HL-60 (cell line): ENCODE results near the gene FOXD2.

Experiments
- GABPA ChIP-seq: IDR thresholded peaks from 2 replicates; pipeline ENCODE4 v1.6.1; 2012; ENCODE audit warnings: low read depth
- POLR2AphosphoS5 ChIP-seq: IDR thresholded peaks from 2 replicates; pipeline ENCODE4 v1.6.1; 2012; ENCODE audit warnings: low read depth
- REST ChIP-seq: IDR thresholded peaks from 2 replicates; pipeline ENCODE4 v1.6.1; 2012; ENCODE audit warnings: low read depth; ENCODE audit not compliant: insufficient replicate concordance
- SPI1 ChIP-seq: IDR thresholded peaks from 2 replicates; pipeline ENCODE4 v1.6.1; 2012; ENCODE audit warnings: low read depth, mild to moderate bottlenecking, borderline replicate concordance
- TF ChIP-seq, protein P1 (sequence below): IDR thresholded peaks from one replicate; pipeline ENCODE4 v1.5.1; 2011; ENCODE audit warnings: low read length, control low read depth, inconsistent platforms; ENCODE audit not compliant: insufficient read depth

DNA sequence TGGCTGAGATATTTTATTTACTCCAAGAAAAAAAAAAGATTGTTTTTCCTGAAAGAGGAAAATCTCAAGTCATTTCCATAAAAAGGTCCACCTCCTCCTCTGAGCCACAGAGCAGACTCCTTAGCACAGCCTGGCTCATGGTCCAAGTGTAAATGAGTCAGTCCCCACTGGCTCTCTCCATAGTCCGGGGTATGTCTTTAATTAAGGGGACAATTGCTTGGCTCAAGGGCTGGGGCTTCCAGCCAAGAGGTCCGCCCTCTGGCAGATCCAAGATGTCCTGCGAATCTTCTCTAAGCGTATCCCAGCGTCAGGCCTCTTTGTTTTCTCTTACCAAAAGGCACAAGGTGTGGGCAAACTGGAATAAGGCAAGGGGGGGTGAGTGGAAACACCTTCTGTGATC is 33.3 kb downstream of the FOXD2 start:
- TF ChIP-seq, protein P1, sequence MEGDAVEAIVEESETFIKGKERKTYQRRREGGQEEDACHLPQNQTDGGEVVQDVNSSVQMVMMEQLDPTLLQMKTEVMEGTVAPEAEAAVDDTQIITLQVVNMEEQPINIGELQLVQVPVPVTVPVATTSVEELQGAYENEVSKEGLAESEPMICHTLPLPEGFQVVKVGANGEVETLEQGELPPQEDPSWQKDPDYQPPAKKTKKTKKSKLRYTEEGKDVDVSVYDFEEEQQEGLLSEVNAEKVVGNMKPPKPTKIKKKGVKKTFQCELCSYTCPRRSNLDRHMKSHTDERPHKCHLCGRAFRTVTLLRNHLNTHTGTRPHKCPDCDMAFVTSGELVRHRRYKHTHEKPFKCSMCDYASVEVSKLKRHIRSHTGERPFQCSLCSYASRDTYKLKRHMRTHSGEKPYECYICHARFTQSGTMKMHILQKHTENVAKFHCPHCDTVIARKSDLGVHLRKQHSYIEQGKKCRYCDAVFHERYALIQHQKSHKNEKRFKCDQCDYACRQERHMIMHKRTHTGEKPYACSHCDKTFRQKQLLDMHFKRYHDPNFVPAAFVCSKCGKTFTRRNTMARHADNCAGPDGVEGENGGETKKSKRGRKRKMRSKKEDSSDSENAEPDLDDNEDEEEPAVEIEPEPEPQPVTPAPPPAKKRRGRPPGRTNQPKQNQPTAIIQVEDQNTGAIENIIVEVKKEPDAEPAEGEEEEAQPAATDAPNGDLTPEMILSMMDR: no peak
- TF ChIP-seq POLR2AphosphoS5 (no peak), REST (no peak), GABPA (no peak), SPI1 (no peak)
